Parathyroid adenoma (tissue), 2 donors: ENCODE data around the gene GNAS-AS1.

Experiments used
- H2AFZ ChIP-seq: fragments of 300-600 bp; sonication (generic); one replicate; pipeline ENCODE4 v1.7.0; 2017; ENCODE audit warnings: antibody characterized with exemption, mild to moderate bottlenecking
- H3K27ac ChIP-seq: fragments of 300-600 bp; sonication (generic); one replicate; pipeline ENCODE4 v1.7.0; 2017
- H3K27me3 ChIP-seq: fragments of 300-600 bp; sonication (generic); one replicate; pipeline ENCODE4 v1.7.0; 2017; ENCODE audit warnings: low read length; ENCODE audit not compliant: control insufficient read depth, insufficient read depth
- H3K36me3 ChIP-seq: fragments of 300-600 bp; sonication (generic); one replicate; pipeline ENCODE4 v1.7.0; 2017; ENCODE audit warnings: low read length; ENCODE audit not compliant: control insufficient read depth, insufficient read depth
- H3K4me1 ChIP-seq: fragments of 300-600 bp; sonication (generic); one replicate; pipeline ENCODE4 v1.7.0; 2017; ENCODE audit warnings: control low read depth
- H3K4me2 ChIP-seq: fragments of 300-600 bp; sonication (generic); one replicate; pipeline ENCODE4 v1.7.0; 2017; ENCODE audit warnings: low read length
- H3K4me3 ChIP-seq: fragments of 300-600 bp; sonication (generic); one replicate; pipeline ENCODE4 v1.7.0; 2017; ENCODE audit warnings: low read depth, low read length
- H3K79me2 ChIP-seq: fragments of 300-600 bp; sonication (generic); one replicate; pipeline ENCODE4 v1.7.0; 2017; ENCODE audit warnings: control low read depth
- H3K9ac ChIP-seq: fragments of 300-600 bp; sonication (generic); one replicate; pipeline ENCODE4 v1.7.0; 2017; ENCODE audit warnings: mild to moderate bottlenecking
- H3K9me3 ChIP-seq: fragments of 300-600 bp; sonication (generic); one replicate; pipeline ENCODE4 v1.7.0; 2017; ENCODE audit warnings: low read length; ENCODE audit not compliant: control insufficient read depth
- CTCF ChIP-seq: fragments of 300-600 bp; sonication (generic); IDR thresholded peaks from one replicate; pipeline ENCODE4 v1.7.0; 2017; ENCODE audit warnings: antibody characterized with exemption, mild to moderate bottlenecking
- donor health status: primary hyperparathyroidism.

The GNAS-AS1 gene

GRCh38 chr20:58877976-58878360 is 27.3 kb upstream of the GNAS-AS1 start:
- TF ChIP-seq CTCF = no peak
- Histone ChIP-seq H3K4me3 (no peak overlapping the region), H2AFZ (no peak overlapping the region), H3K4me2 (no peak overlapping the region), H3K27me3 (no peaks in the 10 kb centered on the region), H3K4me1 (no peaks in the 10 kb centered on the region), H3K79me2 (no peaks in the 10 kb centered on the region), H3K9ac (no peak overlapping the region), H3K27ac (no peak overlapping the region), H3K36me3 (no peaks in the 10 kb centered on the region), H3K9me3 (no peaks in the 10 kb centered on the region)

GRCh38 chr20:58877050-58877975 is 26.6 kb upstream of the GNAS-AS1 start:
- H3K27ac ChIP-seq = no peak overlapping the region
- no peaks in the 10 kb centered on the region for H3K9me3 ChIP-seq
- H2AFZ ChIP-seq = no peak overlapping the region
- no peak overlapping the region for H3K9ac ChIP-seq
- no peaks in the 10 kb centered on the region for H3K4me1 ChIP-seq
- H3K4me3 ChIP-seq = no peak overlapping the region
- no peaks in the 10 kb centered on the region for H3K79me2 ChIP-seq
- H3K36me3 ChIP-seq = no peaks in the 10 kb centered on the region
- H3K27me3 ChIP-seq = no peaks in the 10 kb centered on the region
- H3K4me2 ChIP-seq = no peak overlapping the region
- TF ChIP-seq CTCF = no peak

- H2AFZ ChIP-seq = no peak overlapping the region
- no peak for TF ChIP-seq CTCF
- no peak overlapping the region for H3K4me3 ChIP-seq
- H3K27ac ChIP-seq = no peak overlapping the region
- no peak overlapping the region for H3K9ac ChIP-seq
- H3K79me2 ChIP-seq = no peaks in the 10 kb centered on the region
- no peaks in the 10 kb centered on the region for H3K9me3 ChIP-seq
- no peaks in the 10 kb centered on the region for H3K36me3 ChIP-seq
- no peaks in the 10 kb centered on the region for H3K27me3 ChIP-seq
- H3K4me2 ChIP-seq = no peak overlapping the region
- H3K4me1 ChIP-seq = no peaks in the 10 kb centered on the region
Observed at GRCh38 chr20:58876437-58876836, 25.7 kb upstream of the GNAS-AS1 start.

GRCh38 chr20:58875541-58876134 is 24.9 kb upstream of the GNAS-AS1 start:
- Histone ChIP-seq H3K36me3 (no peaks in the 10 kb centered on the region), H3K9me3 (no peaks in the 10 kb centered on the region), H2AFZ (no peak overlapping the region), H3K79me2 (no peaks in the 10 kb centered on the region), H3K4me2 (no peak overlapping the region), H3K27ac (no peak overlapping the region), H3K9ac (no peak overlapping the region), H3K27me3 (no peaks in the 10 kb centered on the region), H3K4me3 (no peak overlapping the region), H3K4me1 (no peaks in the 10 kb centered on the region)
- TF ChIP-seq CTCF = no peak
